ENCODE results near the gene CACNA1I.

Gene CACNA1I

DNA sequence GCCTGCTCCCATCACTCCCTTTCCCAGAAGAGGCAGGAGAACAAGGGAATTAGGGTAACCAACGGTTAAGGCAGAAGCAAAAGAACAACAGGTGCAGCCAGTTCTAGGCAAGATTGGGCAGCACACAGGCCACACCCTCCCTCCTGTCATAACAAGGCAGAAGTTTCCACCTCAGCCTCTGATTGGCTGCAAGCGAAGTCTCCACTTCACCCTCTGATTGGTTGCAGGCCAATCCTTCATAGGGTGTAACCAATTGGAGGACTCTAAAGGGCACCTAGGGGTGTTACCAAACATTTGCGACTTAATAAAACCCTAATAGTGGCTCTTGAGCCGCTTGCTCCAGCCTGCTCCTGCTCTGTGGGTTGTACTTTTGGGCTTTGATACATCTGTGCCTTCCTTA lies 153.8 kb downstream of the CACNA1I start:
- Histone ChIP-seq H3K4me3 (ENCODE audit: insufficient read depth, low read length, poor library complexity, severe bottlenecking) (no peak overlapping the region), H3K36me3 (ENCODE audit: low read length) (no peaks in the 10 kb centered on the region), H3K79me2 (ENCODE audit: insufficient read depth, low read length) (no peaks in the 10 kb centered on the region), H3K27ac (ENCODE audit: low read depth, low read length) (no peak overlapping the region), H3K27me3 (ENCODE audit: low read length) (no peaks in the 10 kb centered on the region), H3K9ac (ENCODE audit: low read length) (no peak overlapping the region), H3K4me2 (ENCODE audit: low read depth, low read length, poor library complexity, severe bottlenecking) (no peak overlapping the region), H3K9me2 (replicated peaks; ENCODE audit: insufficient read depth, low read length) (no peaks in the 10 kb centered on the region), H3F3A (ENCODE audit: insufficient read depth) (no peaks in the 10 kb centered on the region), H4K20me1 (ENCODE audit: low read depth, low read length) (no peaks in the 10 kb centered on the region), H2AFZ (ENCODE audit: low read depth, low read length, severe bottlenecking) (no peak overlapping the region), H3K9me3 (ENCODE audit: insufficient read depth, low read length) (no peaks in the 10 kb centered on the region)
- TF ChIP-seq EZH2phosphoT487 (conservative IDR thresholded peaks at IDR 0.05; ENCODE audit: low read length): no peak
- TF ChIP-seq, protein P1, sequence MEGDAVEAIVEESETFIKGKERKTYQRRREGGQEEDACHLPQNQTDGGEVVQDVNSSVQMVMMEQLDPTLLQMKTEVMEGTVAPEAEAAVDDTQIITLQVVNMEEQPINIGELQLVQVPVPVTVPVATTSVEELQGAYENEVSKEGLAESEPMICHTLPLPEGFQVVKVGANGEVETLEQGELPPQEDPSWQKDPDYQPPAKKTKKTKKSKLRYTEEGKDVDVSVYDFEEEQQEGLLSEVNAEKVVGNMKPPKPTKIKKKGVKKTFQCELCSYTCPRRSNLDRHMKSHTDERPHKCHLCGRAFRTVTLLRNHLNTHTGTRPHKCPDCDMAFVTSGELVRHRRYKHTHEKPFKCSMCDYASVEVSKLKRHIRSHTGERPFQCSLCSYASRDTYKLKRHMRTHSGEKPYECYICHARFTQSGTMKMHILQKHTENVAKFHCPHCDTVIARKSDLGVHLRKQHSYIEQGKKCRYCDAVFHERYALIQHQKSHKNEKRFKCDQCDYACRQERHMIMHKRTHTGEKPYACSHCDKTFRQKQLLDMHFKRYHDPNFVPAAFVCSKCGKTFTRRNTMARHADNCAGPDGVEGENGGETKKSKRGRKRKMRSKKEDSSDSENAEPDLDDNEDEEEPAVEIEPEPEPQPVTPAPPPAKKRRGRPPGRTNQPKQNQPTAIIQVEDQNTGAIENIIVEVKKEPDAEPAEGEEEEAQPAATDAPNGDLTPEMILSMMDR (IDR thresholded peaks at IDR 0.05; ENCODE audit: insufficient read depth, low read length, poor library complexity, severe bottlenecking): no peak

DNA sequence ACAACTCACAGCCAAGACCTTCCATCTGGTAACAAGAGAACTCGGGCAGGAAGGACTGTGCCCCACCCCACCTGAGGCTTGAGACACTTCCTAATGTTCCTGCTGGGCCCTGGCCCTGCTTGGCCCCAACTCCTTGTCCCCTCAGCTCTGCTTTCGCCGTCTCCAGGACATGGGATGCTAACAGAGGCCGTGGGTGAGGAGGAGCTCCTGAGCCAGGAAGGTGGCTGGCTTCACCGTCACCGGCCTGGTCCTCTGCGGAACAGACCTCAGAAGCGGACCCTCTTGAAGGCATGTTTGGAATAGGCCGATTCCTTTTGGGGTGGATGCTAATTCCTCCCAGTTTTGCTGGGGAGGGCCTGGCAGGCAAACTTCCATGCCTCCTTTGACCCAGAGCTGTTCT lies 154.3 kb downstream of the CACNA1I start:
- H3K27ac ChIP-seq (ENCODE audit: low read depth, low read length): no peak overlapping the region
- no peak overlapping the region for H3K4me3 ChIP-seq (ENCODE audit: insufficient read depth, low read length, poor library complexity, severe bottlenecking)
- H3K79me2 ChIP-seq (ENCODE audit: insufficient read depth, low read length): no peaks in the 10 kb centered on the region
- TF ChIP-seq, protein P1 (IDR thresholded peaks at IDR 0.05; ENCODE audit: insufficient read depth, low read length, poor library complexity, severe bottlenecking): no peak
- TF ChIP-seq EZH2phosphoT487 (conservative IDR thresholded peaks at IDR 0.05; ENCODE audit: low read length): no peak
- H3K9ac ChIP-seq (ENCODE audit: low read length): no peak overlapping the region
- no peaks in the 10 kb centered on the region for H3K9me3 ChIP-seq (ENCODE audit: insufficient read depth, low read length)
- H3K27me3 ChIP-seq (ENCODE audit: low read length): no peaks in the 10 kb centered on the region
- H2AFZ ChIP-seq (ENCODE audit: low read depth, low read length, severe bottlenecking): no peak overlapping the region
- H3K4me2 ChIP-seq (ENCODE audit: low read depth, low read length, poor library complexity, severe bottlenecking): no peak overlapping the region
- H3F3A ChIP-seq (ENCODE audit: insufficient read depth): no peaks in the 10 kb centered on the region
- no peaks in the 10 kb centered on the region for H4K20me1 ChIP-seq (ENCODE audit: low read depth, low read length)
- no peaks in the 10 kb centered on the region for H3K9me2 ChIP-seq (replicated peaks; ENCODE audit: insufficient read depth, low read length)
- H3K36me3 ChIP-seq (ENCODE audit: low read length): no peaks in the 10 kb centered on the region

DNA sequence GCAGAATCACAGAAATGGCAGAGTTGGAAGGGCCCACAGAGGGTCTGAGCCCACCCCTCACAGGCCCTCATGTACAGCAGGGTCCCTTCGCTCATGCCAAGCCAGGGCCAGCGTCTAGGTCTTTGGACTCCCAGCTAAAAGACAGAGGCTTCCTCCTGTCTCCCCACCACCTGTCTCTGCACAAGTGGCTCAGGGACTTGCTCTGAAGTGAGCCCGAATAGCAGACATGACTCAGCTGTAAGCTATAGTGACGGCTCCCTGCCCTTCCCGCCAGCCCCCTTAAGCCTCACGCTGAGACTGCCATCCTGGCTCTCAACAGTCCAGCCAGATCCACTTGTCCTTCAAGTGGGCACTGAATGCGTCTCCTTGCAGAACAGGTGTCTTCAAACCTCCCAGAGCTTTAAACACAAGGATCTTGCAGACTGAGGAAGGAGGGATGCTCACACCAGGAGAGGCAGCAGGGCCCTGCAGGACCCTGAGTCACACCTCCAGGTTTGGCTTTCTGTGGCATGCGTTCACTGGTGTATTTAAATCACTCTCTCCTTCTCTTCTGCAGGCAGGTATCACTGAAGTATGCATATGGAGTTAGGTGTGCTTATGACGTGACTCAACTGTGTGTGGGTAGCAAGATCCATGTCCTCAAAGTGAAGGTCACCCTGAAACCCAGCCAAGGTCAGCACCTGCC lies 154.9 kb downstream of the CACNA1I start:
- no peaks in the 10 kb centered on the region for H3K27me3 ChIP-seq (ENCODE audit: low read length)
- H3K4me2 ChIP-seq (ENCODE audit: low read depth, low read length, poor library complexity, severe bottlenecking): no peak overlapping the region
- no peak overlapping the region for H3K4me3 ChIP-seq (ENCODE audit: insufficient read depth, low read length, poor library complexity, severe bottlenecking)
- H3K9ac ChIP-seq (ENCODE audit: low read length): no peak overlapping the region
- H3K27ac ChIP-seq (ENCODE audit: low read depth, low read length): no peak overlapping the region
- no peaks in the 10 kb centered on the region for H3K79me2 ChIP-seq (ENCODE audit: insufficient read depth, low read length)
- no peaks in the 10 kb centered on the region for H3F3A ChIP-seq (ENCODE audit: insufficient read depth)
- H2AFZ ChIP-seq (ENCODE audit: low read depth, low read length, severe bottlenecking): no peak overlapping the region
- H3K9me2 ChIP-seq (replicated peaks; ENCODE audit: insufficient read depth, low read length): no peaks in the 10 kb centered on the region
- TF ChIP-seq, protein P1 (IDR thresholded peaks at IDR 0.05; ENCODE audit: insufficient read depth, low read length, poor library complexity, severe bottlenecking): no peak
- TF ChIP-seq EZH2phosphoT487 (conservative IDR thresholded peaks at IDR 0.05; ENCODE audit: low read length): no peak
- no peaks in the 10 kb centered on the region for H3K9me3 ChIP-seq (ENCODE audit: insufficient read depth, low read length)
- no peaks in the 10 kb centered on the region for H3K36me3 ChIP-seq (ENCODE audit: low read length)
- H4K20me1 ChIP-seq (ENCODE audit: low read depth, low read length): no peaks in the 10 kb centered on the region

Measured in SU-DHL-6 (cell line).